ENCODE results near the gene MUC3A.
"Not testable (repeated sequence)": the region's sequence is repeated elsewhere in the genome, so short reads cannot be mapped to it uniquely, and the experiment has no call there.

MUC3A gene

GRCh38 chr7:100914208-100914878, 35.0 kb upstream of the MUC3A start:
- no peak overlapping the region for H3K27ac ChIP-seq
- TF ChIP-seq CTCF (conservative IDR thresholded peaks at IDR 0.05) = no peak
- no peak for TF ChIP-seq ZFX (IDR thresholded peaks at IDR 0.05)

- TF ChIP-seq CTCF (conservative IDR thresholded peaks at IDR 0.05) (no peak), ZFX (IDR thresholded peaks at IDR 0.05) (no peak)
- no peak overlapping the region for H3K27ac ChIP-seq
These were observed 34.4 kb upstream of the MUC3A start for GRCh38 chr7:100914879-100915447.

GRCh38 chr7:100919335-100919734, 30.0 kb upstream of the MUC3A start:
- H3K27ac ChIP-seq = not testable (repeated sequence)

- H3K27ac ChIP-seq = not testable (repeated sequence)
These were observed 29.4 kb upstream of the MUC3A start for GRCh38 chr7:100919779-100920437.

- no peak overlapping the region for H3K27ac ChIP-seq
- TF ChIP-seq CTCF (conservative IDR thresholded peaks at IDR 0.05) (no peak), ZFX (IDR thresholded peaks at IDR 0.05) (no peak)
These were observed 28.3 kb upstream of the MUC3A start for GRCh38 chr7:100921039-100921438.

GRCh38 chr7:100923616-100924015, 25.7 kb upstream of the MUC3A start:
- H3K27ac ChIP-seq = not testable (repeated sequence)

GRCh38 chr7:100929808-100930174, 19.5 kb upstream of the MUC3A start:
- TF ChIP-seq CTCF (conservative IDR thresholded peaks at IDR 0.05) (no peak), ZFX (IDR thresholded peaks at IDR 0.05) (no peak)
- H3K27ac ChIP-seq = no peak overlapping the region

GRCh38 chr7:100933734-100934133, 15.6 kb upstream of the MUC3A start:
- no peak for TF ChIP-seq ZFX (IDR thresholded peaks at IDR 0.05)
- no peak for TF ChIP-seq CTCF (conservative IDR thresholded peaks at IDR 0.05)
- no peak overlapping the region for H3K27ac ChIP-seq

GRCh38 chr7:100935381-100935780, 14.0 kb upstream of the MUC3A start:
- H3K27ac ChIP-seq = not testable (repeated sequence)

GRCh38 chr7:100936167-100936566, 13.2 kb upstream of the MUC3A start:
- H3K27ac ChIP-seq = not testable (repeated sequence)

Data from C4-2B (cell line).